ENCODE data around the gene KEAP1. TPM values are rescaled to one million over a fixed set of nuclear protein-coding genes. Genes with fewer than 3 reads are reported as not detected.

Gene KEAP1
- total RNA-seq, 1 experiment from 2014 or later = 102 TPM

GRCh38 chr19:10474962-10475451 lies 28.1 kb downstream of the KEAP1 start:
- ChIA-PET POLR2A (no interaction called here), CTCF (interaction anchor here (0.7 kb wide), 1 partner anchor 10 kb away, joined by 10 read pairs; no protein-coding TSS in a partner anchor)
- no peak for ATAC-seq

GRCh38 chr19:10473192-10473591 lies 30.0 kb downstream of the KEAP1 start:
- ATAC-seq (no peak), DNase-seq (ENCODE audit: low read depth, low spot score) (no peak)
- TF ChIP-seq SIN3A (IDR thresholded peaks at IDR 0.05; ENCODE audit: borderline replicate concordance, insufficient read depth, low read depth, low read length) = no peak
- TF ChIP-seq TCF7L2 (IDR thresholded peaks at IDR 0.05; ENCODE audit: low read depth, low read length) = no peak
- TF ChIP-seq CTCF (IDR thresholded peaks at IDR 0.05) = no peak
- TF ChIP-seq POLR2AphosphoS5 (IDR thresholded peaks at IDR 0.05; ENCODE audit: low read depth, low read length) = no peak
- TF ChIP-seq REST (IDR thresholded peaks at IDR 0.05; ENCODE audit: insufficient read depth in 1 of 2, low read depth in 2 of 2, low read length in 1 of 2) = no peak
- in situ Hi-C loops (cut with HindIII; ENCODE audit: low pct_unique_long_range_greater_than_20kb, low sequenced_read_pairs) (no loop called here), intact Hi-C loops (cut with micrococcal nuclease; ENCODE audit: unreplicated experiment) (no loop called here)
- POLR2A ChIA-PET = no interaction called here
- no TSS peak for BruUV-seq (replicated peaks)
- CTCF ChIA-PET = no interaction called here
- no peaks in the 10 kb centered on the region for H3K9me3 ChIP-seq (ENCODE audit: control insufficient read depth, insufficient read depth, low read depth, low read length)
- H3K4me1 ChIP-seq (ENCODE audit: control insufficient read depth, insufficient read depth, low read length) = no peaks in the 10 kb centered on the region; the same call in 1 of the 2 replicates
- H3K27ac ChIP-seq (ENCODE audit: low read length) = no peak overlapping the region
- no peak overlapping the region for H3K4me3 ChIP-seq (ENCODE audit: low read depth in 2 of 2, low read length in 2 of 2)
- no peaks in the 10 kb centered on the region for H3K27me3 ChIP-seq (ENCODE audit: control insufficient read depth, insufficient read depth, low read length)
- H3K36me3 ChIP-seq (ENCODE audit: control insufficient read depth, insufficient read depth, low read length) = no peaks in the 10 kb centered on the region

More at GRCh38 chr19:10474962-10475451, 28.1 kb downstream of the KEAP1 start:
- H3K27me3 ChIP-seq (ENCODE audit: control insufficient read depth, insufficient read depth, low read length) = no peaks in the 10 kb centered on the region
- no peaks in the 10 kb centered on the region for H3K36me3 ChIP-seq (ENCODE audit: control insufficient read depth, insufficient read depth, low read length)
- no peak overlapping the region for H3K27ac ChIP-seq (ENCODE audit: low read length)
- H3K4me1 ChIP-seq (ENCODE audit: control insufficient read depth, insufficient read depth, low read length) = peaks cover 4% of the 10 kb centered on the region; the same call in 1 of the 2 replicates
- H3K4me3 ChIP-seq (ENCODE audit: low read depth in 2 of 2, low read length in 2 of 2) = no peak overlapping the region
- H3K9me3 ChIP-seq (ENCODE audit: control insufficient read depth, insufficient read depth, low read depth, low read length) = no peaks in the 10 kb centered on the region
- intact Hi-C loops (cut with micrococcal nuclease; ENCODE audit: unreplicated experiment) = no loop called here
- BruUV-seq (replicated peaks) = no TSS peak
- DNase-seq (ENCODE audit: low read depth, low spot score) = no peak
- TF ChIP-seq TCF7L2 (IDR thresholded peaks at IDR 0.05; ENCODE audit: low read depth, low read length) (no peak), REST (IDR thresholded peaks at IDR 0.05; ENCODE audit: insufficient read depth in 1 of 2, low read depth in 2 of 2, low read length in 1 of 2) (no peak), CTCF (IDR thresholded peaks at IDR 0.05) (no peak), POLR2AphosphoS5 (IDR thresholded peaks at IDR 0.05; ENCODE audit: low read depth, low read length) (no peak), SIN3A (IDR thresholded peaks at IDR 0.05; ENCODE audit: borderline replicate concordance, insufficient read depth, low read depth, low read length) (no peak)
- in situ Hi-C loops (cut with HindIII; ENCODE audit: low pct_unique_long_range_greater_than_20kb, low sequenced_read_pairs) = no loop called here
